HUDEP-2 (cell line): ENCODE results near the gene PDE4C.

Experiments
- DNase-seq, 76 experiments: peaks; one replicate each; lab custom pipeline; 2025; ENCODE audit not compliant: unreplicated experiment in 76 of 76; lab: John Stamatoyannopoulos, UW

Gene PDE4C

DNA sequence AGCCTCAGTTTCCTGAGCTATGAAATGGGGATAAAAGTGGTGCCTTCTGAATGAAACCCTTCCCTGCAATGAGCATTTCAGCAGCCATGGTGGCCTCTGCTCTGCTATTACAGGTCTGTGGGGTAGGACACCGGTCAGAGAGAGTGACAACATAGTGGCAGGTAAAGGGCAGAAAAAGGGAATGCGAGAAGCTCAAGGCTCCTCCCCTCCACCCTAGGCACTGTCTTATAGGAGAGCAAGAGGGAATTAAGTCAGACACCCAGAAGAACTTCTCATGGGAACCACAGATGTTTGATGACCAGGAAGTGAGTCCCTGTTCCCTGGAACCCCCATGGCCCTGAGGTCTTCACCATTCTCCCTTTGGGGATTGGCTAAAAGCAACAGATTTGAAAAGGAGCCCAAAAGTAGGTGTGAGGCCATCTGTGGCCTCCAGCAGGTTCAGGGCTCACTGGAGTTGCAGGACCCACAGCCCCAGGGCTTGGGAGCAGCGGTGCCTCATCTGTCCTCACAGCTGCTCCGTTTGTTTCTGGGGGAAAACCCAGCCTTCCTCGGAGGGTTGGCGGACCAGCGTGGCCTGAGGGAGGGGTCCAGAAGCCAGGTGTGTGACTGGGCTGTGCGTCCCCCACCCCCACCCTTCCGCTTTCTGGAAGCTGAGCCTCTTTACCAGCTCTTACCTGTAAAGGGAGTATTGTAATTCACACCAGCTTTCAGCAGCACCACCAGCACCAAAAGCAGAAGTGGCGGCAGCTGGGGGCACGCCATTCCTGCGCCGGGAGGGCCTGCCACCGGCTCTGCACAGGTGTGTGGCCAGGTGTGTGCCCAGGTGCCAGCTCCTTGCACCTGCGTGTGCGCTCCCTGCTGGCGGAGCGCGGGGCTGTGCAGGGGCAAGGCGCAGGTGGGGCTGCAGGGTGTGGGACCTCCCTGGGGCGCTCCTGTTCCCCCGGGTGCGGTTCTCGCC lies 28.6 kb upstream of the PDE4C start:
- no peak for DNase-seq

DNA sequence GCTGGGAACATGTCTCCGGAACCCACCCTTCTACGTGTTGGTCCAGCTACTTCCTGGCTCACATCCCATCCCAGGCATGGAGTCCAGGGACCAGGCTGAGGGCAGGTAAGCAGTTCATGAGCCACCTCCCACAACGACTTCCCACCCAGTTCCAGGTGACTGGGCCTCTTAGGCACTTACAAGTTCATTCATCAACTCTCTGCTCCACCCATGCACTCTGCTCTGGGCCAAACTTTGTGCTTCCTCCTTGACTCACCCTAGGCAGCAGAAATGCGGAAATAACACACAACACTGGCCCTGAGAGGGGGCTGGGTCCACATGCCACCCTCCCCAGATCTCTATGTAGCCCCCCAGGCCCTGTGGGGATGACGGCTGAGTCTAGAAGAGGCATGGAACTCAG lies 27.5 kb upstream of the PDE4C start:
- DNase-seq = no peak

GRCh38 chr19:18253130-18253529 lies 26.9 kb upstream of the PDE4C start:
- DNase-seq = no peak

DNA sequence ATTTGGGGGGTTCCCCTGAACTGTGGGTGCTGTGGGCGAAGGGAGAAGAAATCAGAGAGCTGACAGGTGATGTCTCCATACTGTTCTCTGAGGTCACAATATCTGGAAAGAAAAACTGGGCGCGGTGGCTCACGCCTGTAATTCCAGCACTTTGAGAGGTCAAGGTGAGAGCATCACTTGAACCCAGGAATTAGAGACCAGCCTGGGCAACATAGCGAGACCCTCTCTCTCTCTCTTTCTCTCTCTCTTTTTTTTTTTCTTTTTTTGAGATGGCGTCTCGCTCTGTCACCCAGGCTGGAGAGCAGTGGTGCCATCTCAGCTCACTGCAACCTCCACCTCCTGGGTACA lies 26.1 kb upstream of the PDE4C start:
- DNase-seq = no peak

GRCh38 chr19:18251587-18252369 lies 25.5 kb upstream of the PDE4C start:
- DNase-seq = peak in 63 of 76 experiments; percentile 13 to 84 (median 59)

DNA sequence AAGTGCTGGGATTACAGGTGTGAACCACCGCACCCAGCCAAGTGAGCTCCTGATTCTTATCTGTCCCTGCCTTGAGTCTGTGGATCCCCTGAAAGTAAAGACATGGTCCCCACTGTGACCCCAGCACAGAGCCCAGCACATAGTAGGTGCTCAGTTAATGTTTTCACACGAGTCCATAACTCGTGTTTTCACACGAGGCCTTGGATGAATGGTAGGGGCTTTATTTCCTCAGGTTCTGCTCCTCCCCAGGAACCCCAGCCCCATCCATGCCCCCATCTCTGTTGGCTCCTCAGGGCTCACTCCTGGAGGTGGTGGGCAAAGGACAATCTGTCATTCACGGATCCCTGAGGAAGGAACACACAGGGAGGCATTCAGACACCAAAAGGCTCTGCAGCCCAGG lies 23.6 kb upstream of the PDE4C start:
- no peak for DNase-seq

GRCh38 chr19:18245297-18245696 lies 19.1 kb upstream of the PDE4C start:
- DNase-seq = no peak

DNA sequence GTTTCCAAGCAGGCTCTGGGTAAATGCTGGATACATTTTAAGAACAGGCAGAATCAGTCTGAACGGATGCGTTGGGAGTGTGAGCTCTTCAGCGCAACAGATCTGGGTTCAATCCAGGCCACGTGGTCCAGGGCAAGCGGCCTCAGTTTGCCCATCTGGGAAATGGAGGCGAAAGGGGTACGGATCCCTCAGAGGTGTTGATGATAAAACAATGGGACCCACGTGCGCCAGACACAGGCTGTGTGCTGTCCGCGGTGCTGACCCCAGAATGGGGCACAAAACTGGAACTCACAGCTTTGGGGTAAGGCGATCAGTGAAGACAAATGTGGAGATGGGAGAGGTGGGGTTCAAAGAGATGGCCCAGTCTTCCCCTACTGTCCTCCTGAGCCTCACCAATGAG lies 13.1 kb upstream of the PDE4C start:
- peak in 2 of 76 experiments; percentile 18 to 19 for DNase-seq

- DNase-seq = no peak
Observed at GRCh38 chr19:18234194-18234593, 8.0 kb upstream of the PDE4C start.

DNA sequence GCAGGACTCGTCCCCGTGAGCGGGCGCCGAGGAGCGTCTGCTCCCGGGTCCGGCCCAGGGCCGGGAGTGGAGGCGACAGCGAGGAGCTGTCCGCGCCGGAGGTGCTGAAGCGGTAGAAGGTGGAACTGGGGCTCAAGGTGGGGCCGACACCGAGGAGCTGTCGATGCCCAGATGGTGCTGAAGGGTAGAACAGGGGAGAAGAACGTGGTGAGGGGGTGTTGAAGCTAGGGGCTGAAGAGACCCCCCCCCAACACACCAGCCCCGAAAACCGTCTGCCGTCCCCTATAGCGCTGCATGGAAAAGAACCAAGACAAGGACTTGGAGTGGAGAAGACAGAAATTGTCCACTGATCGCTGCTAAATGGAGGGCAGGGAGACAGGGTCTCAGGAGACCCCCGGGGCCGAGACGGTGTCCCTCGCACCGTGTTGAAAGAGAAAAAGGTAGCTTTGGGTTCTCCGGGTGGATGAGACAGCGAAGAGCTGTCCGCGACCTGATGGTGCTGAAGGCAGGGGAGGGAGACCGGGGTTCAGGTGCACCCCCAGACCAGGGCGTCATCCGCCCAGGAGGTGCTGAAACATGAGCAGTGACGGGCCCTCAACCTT lies 7.1 kb upstream of the PDE4C start:
- DNase-seq = peak in 51 of 76 experiments; percentile 10 to 69 (median 46)

DNA sequence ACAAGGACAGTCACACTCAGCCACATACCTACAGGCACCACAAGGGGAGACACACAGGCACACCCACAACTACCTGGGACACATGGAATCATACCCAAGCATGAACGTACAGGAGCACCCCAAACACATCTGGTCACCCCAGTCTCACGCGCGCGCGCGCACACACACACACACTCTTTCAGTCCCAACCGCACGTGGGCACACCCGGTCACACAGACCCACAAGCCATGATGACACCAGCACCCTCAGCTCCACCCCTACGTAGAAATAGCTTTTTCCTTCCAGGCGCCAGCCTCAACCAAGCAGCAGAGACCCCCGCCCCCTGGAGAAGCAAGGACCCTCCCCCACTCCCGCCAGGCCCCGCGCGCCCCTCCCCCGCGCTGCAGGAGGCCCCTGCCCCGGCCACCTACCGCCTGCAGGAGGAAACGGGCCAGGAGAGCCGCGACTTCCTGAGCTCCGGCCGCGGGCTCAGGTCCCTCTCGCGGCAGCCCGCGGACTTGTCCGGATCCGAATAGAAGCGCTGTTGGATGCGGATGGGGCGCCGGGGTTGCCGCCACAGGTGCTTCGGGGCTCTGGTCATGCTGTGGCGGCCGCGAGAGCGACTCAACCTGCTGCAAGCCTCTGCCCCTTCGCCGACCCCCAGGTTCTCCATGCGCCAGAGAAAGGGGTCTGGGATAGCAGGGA lies 6.4 kb upstream of the PDE4C start:
- DNase-seq = no peak

GRCh38 chr19:18231775-18232174 lies 5.5 kb upstream of the PDE4C start:
- no peak for DNase-seq

DNA sequence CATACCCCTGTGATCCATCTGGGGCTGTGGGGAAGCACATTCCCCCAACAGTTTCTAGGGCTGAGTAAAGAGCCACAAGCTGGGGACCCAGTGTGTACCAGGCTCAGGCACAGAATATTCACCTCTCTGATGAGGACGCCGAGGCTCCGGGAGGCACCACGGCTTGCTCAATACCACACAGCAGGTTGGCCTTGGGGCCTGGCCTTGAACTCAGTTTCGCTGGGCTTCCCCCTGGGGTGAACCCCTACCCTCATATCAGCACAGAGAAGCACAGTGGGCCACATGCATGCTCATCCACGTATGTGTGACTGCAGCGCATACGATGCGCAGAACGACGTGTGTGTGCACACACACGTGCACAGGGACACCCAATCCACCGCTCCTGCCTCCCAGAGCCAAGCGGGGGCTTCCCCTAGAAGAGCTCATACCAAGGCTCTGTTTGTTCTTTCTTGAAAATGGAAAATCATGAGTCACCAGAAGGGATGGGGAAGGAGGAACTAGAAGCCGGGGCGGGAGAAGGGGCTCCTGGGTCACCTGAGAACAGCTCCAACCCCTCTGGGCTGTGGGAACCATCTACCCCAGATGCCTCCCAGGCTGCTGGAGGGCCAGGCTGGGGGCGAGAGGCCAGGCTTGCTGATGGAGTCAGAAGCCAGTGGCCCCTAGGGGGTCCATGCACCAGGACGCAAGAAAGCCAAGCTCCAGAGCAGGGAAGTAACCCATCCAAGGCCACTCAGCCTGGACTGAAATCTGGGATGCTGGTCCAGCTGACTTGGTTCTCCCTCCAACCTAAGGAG lies 4.9 kb upstream of the PDE4C start:
- DNase-seq = no peak

DNA sequence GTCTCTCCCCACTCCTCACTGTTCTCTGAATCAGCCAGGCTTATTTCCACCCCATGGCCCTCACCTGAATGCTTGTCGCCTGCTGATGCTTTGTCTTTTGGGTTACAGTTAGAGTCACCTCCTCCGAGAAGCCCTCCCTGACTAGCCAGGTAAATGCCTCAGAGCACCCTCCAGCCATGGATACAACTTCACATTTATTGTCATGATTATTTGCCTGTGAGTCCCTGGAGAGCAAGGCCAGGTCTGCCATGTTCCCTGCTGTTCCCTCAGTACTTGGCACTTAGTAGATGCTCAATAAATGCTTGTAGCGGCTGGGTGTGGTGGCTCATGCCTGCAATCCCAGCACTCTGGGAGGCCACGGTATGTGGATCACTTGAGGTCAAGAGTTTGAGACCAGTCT lies 3.7 kb upstream of the PDE4C start:
- DNase-seq = no peak

- DNase-seq = no peak
Observed at GRCh38 chr19:18229474-18229873, 3.2 kb upstream of the PDE4C start.

GRCh38 chr19:18227781-18228271 lies 1.6 kb upstream of the PDE4C start:
- DNase-seq = no peak

DNA sequence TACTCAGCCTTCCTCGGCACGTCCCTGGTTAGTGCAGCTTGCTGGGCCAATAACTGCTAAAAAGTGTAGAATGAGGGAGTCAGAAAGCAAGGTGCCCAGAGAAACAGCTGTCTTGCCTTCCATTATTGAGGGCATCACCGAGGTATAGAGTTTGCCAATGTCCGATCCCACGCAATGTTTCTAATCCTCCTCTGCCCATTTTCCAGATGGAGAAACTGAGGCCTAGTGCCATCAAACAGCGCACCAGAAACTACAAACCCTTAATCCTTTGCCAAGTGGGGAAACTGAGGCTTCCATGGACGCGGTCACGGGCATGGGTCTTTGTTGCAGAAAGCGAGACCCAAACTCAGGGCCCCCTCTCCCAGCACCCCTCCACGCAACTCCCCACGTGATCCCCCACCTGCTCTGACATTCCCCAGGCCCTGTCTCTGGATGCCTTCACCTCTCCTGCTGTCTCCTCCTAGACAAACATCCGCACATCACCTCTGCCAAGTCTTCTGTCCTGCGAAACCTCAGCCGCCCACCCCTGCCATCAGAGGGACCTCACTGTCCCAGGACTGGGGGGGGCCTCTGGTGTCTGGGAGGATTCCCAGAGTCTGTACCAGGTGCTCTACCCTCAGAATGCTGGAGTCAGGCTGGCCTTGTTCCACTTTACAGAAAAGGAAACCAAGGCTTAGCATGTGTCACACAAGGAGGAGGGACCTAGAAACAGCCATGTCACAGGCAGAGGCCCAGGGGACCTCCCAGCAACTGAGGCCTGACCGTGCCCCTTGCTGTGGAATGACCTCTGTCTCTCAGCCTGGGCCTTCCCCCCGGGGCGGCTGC lies 930 bp upstream of the PDE4C start:
- DNase-seq = no peak

DNA sequence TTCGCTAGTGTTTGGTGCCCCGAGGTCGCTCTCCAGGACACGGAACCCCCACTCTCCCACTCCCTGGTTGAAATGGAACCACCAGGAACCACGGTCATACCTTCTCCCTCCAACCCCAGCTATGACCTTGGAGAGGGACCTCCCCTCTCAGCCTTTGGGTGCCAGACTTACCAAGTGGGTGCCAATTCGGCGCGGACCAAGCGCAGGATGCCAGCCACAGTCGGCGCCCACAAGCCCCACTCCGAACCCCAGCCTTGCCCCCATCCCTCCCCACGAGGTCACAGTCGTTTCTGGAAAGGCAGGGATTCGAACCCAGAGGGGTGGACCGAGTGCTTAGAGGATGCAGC lies 910 bp downstream of the PDE4C start:
- DNase-seq = no peak
